Colonic mucosa (tissue), 4 donors: Measurements from ENCODE around the gene BACE1-AS. TPM values are rescaled to one million over a fixed set of nuclear protein-coding genes. Genes with fewer than 3 reads are reported as not detected.
"Not testable (repeated sequence)": the region's sequence is repeated elsewhere in the genome, so short reads cannot be mapped to it uniquely, and the experiment has no call there.

ENCODE experiments used
- DNase-seq: peaks from one replicate; pipeline ENCODE4 v3.0.0-alpha.2; 2020
- H3K27ac ChIP-seq: fragments of 200-600 bp; one replicate; pipeline ENCODE4 v1.8.0; 2021
- H3K27me3 ChIP-seq: fragments of 200-600 bp; one replicate; pipeline ENCODE4 v1.8.0; 2021
- H3K36me3 ChIP-seq: fragments of 200-600 bp; one replicate; pipeline ENCODE4 v1.8.0; 2021
- H3K4me1 ChIP-seq: fragments of 200-600 bp; one replicate; pipeline ENCODE4 v1.8.0; 2021; ENCODE audit warnings: mild to moderate bottlenecking
- H3K4me3 ChIP-seq: fragments of 200-600 bp; one replicate; pipeline ENCODE4 v1.8.0; 2021
- H3K9ac ChIP-seq, 2 donors: one replicate each; pipeline ENCODE4 v1.7.0; 2013; ENCODE audit warnings: control low read depth in 2 of 2, low read depth in 2 of 2, low read length in 2 of 2
- H3K9me3 ChIP-seq: fragments of 200-600 bp; one replicate; pipeline ENCODE4 v1.8.0; 2021
- intact Hi-C: fragments of 100-400 bp; cut with DNase I; formaldehyde crosslinking; loops from one replicate; pipeline ENCODE4 v1.14.1; 2022
- total RNA-seq, 2 donors: library from RNA; stranded (reverse); fragmentation: NEBNext Ultra II Directional in 1 of 2; extraction: Animal tissue kit (Norgen Biotek cat#: 25700) in 1 of 2; gene quantifications; one replicate each; pipeline ENCODE4 v1.2.1, GENCODE V29; 2021
- TF ChIP-seq, protein P1 (sequence below): fragments of 200-600 bp; IDR thresholded peaks from one replicate; pipeline ENCODE4 v1.8.0; 2022; ENCODE audit warnings: antibody characterized with exemption, mild to moderate bottlenecking
- donor health status: healthy.
- donor health status: DM: no; HTN: no; CAD: no.
- donor health status: DM: no; HTN: no; CAD: no.

The BACE1-AS gene
- total RNA-seq, 2 donors from 2014 or later: 5.1 to 5.9 TPM

DNA sequence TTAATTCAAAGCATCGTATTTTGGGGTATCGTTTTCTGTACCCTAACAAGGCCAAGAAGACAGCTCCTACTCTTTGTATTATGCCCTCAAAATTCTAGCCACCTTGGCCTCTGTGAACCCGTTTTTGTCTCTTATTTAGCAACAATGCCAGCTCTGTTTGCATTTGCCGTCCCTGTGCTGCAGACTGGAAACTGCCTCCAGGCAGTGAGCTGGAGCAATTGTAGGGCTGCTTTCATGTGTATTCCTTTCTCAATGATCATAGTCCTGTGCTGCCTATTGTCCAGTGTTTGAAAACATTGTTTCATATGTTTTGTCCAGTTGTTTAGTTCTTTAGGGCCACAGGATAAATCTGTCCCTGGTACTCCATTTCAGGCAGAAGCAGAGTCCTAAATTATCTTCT is 19.9 kb upstream of the BACE1-AS start:
- no peak for DNase-seq
- Histone ChIP-seq H3K27me3 (no peaks in the 10 kb centered on the region), H3K27ac (no peak overlapping the region), H3K4me3 (no peak overlapping the region), H3K9me3 (no peaks in the 10 kb centered on the region), H3K9ac (no peak overlapping the region), H3K36me3 (no peaks in the 10 kb centered on the region), H3K4me1 (no peaks in the 10 kb centered on the region)
- intact Hi-C loops: no loop called here
- TF ChIP-seq, protein P1, sequence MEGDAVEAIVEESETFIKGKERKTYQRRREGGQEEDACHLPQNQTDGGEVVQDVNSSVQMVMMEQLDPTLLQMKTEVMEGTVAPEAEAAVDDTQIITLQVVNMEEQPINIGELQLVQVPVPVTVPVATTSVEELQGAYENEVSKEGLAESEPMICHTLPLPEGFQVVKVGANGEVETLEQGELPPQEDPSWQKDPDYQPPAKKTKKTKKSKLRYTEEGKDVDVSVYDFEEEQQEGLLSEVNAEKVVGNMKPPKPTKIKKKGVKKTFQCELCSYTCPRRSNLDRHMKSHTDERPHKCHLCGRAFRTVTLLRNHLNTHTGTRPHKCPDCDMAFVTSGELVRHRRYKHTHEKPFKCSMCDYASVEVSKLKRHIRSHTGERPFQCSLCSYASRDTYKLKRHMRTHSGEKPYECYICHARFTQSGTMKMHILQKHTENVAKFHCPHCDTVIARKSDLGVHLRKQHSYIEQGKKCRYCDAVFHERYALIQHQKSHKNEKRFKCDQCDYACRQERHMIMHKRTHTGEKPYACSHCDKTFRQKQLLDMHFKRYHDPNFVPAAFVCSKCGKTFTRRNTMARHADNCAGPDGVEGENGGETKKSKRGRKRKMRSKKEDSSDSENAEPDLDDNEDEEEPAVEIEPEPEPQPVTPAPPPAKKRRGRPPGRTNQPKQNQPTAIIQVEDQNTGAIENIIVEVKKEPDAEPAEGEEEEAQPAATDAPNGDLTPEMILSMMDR: no peak

DNA sequence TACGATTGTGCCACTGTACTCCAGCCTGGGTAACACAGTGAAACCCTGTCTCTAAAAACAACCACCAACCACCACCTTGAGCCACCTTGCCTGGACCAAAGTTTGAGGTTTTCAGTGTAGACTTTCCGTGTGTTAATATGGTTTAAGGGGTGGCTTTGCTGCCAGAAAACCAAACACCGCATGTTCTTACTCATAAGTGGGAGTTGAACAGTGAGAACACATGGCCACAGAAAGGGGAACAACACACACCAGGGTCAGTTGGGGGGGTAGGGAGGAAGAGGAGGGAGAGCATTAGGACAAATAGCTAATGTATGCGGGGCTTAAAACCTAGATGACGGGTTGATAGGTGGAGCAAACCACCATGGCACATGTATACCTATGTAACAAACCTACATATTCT is 19.0 kb upstream of the BACE1-AS start:
- H3K9me3 ChIP-seq, H3K27me3 ChIP-seq, H3K27ac ChIP-seq, H3K4me1 ChIP-seq, DNase-seq, H3K36me3 ChIP-seq, H3K4me3 ChIP-seq, intact Hi-C loops, H3K9ac ChIP-seq: not testable (repeated sequence)

DNA sequence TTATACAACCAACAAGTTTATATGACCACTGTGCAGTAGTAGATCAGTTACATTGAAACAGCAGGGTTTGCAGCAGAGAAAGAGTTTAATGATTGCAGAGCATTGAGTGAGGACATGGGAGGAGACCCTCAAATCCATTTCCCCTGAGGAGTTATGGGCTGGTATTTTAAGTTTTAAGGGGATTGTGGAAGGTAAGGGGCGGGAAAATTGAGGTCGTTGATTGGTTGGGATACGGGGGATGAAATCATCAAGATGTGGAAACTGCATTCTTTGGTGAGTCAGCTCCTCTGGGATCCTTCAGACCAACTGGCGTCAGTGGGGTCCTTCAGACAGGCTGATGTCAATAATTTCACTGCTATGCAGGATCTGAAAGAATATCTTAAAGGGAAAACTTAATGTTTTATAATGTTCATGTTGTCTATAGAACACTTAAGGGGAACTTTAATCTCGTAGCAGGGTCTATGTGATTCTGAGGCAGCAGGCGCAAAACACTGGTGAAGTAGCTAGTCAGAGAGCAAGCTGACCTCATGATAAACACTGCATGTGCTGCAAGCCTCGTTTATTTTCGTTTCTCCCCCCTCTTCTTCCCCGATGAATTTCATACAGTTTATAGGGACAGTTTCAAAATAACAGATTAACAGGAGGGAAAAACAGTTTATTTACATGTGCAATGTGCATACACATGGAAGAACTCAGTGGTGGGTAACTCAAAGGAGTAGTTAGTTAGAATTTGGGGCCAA is 17.4 kb upstream of the BACE1-AS start:
- TF ChIP-seq, protein P1: no peak
- Histone ChIP-seq H3K4me3 (no peak overlapping the region), H3K9me3 (no peaks in the 10 kb centered on the region), H3K36me3 (no peaks in the 10 kb centered on the region), H3K27me3 (no peaks in the 10 kb centered on the region), H3K27ac (no peak overlapping the region), H3K4me1 (no peaks in the 10 kb centered on the region), H3K9ac (no peak overlapping the region)
- intact Hi-C loops: no loop called here
- DNase-seq: no peak

DNA sequence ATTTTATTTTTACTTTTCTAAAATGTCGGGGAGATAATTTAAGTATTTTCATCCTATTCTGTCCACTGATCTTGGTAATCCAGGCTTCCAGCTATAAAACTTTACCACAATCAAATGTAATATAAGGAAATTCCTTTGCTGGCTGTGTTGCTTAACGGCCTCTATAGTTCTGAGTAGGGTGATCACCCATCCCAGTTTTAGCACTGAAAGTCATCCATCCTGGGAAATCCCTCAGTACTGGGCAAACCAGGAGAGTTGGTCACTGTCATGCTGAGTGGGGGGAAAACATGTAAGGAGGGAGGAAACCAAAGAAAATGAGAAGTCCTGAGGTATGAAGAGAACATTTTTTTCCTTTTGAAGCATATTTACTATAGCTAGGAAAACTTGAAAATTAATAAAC is 12.8 kb upstream of the BACE1-AS start:
- DNase-seq: no peak
- H3K36me3 ChIP-seq: no peaks in the 10 kb centered on the region
- no peaks in the 10 kb centered on the region for H3K9me3 ChIP-seq
- no peak overlapping the region for H3K9ac ChIP-seq
- no peak overlapping the region for H3K4me3 ChIP-seq
- H3K27ac ChIP-seq: no peak overlapping the region
- no peaks in the 10 kb centered on the region for H3K4me1 ChIP-seq
- intact Hi-C loops: no loop called here
- TF ChIP-seq, protein P1: no peak
- no peaks in the 10 kb centered on the region for H3K27me3 ChIP-seq

DNA sequence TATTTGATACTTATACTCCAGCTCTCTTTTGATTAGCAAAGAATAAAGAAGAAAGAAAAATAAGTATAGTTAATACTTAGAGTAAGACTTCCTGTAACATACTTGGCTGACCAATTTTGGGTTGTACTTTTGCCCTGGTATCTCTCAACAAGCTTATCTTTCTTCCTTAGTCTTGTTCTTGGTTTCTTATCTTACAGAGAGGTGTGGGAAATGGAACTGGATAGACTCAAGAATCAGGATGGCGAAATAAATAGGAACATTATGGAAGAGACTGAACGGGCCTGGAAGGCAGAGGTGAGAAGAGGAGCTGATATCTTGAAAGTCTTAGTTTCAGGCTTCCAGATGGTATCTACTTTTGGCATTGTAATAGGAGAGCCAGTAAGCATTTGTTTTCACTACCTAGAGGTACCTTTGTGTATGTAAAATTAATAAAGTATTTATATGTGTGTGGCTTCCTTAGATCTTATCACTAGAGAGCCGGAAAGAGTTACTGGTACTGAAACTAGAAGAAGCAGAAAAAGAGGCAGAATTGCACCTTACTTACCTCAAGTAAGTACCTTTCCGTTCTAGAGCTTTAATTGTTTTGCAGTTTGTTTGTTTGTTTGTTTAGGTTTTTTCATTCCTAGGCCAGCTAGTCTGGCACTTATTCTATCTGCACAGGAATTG is 11.3 kb upstream of the BACE1-AS start:
- Histone ChIP-seq H3K4me1 (no peaks in the 10 kb centered on the region), H3K36me3 (no peaks in the 10 kb centered on the region), H3K9me3 (no peaks in the 10 kb centered on the region), H3K4me3 (no peak overlapping the region), H3K27ac (no peak overlapping the region), H3K9ac (no peak overlapping the region), H3K27me3 (no peaks in the 10 kb centered on the region)
- TF ChIP-seq, protein P1: no peak
- intact Hi-C loops: no loop called here
- no peak for DNase-seq

DNA sequence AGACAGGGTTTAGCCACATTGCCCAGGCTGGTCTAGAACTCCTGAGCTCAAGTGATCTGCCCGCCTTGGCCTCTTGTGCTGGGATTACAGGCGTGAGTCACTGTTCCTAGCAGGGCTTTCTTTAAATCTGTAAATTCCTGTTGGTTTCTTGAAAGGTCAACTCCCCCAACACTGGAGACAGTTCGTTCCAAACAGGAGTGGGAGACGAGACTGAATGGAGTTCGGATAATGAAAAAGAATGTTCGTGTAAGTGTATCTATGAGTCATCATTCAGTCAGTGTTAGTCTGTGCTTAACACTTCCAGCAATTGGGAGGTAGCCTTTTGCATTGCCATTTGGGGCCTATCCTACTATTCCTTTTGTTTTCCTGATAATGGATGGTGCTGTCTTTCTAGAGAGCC is 10.0 kb upstream of the BACE1-AS start:
- intact Hi-C loops: no loop called here
- Histone ChIP-seq H3K27me3 (no peaks in the 10 kb centered on the region), H3K36me3 (no peaks in the 10 kb centered on the region), H3K4me1 (no peaks in the 10 kb centered on the region), H3K27ac (no peak overlapping the region), H3K9ac (no peak overlapping the region), H3K4me3 (no peak overlapping the region), H3K9me3 (no peaks in the 10 kb centered on the region)
- TF ChIP-seq, protein P1: no peak
- no peak for DNase-seq
